KMS-11 (cell line): ENCODE measurements around the gene IL4.

Experiments
- H2AFZ ChIP-seq: fragments of 200-600 bp; sonication (generic); 2 replicates; pipeline ENCODE4 v1.6.1; 2016; ENCODE audit warnings: antibody characterized with exemption, mixed run types, low read depth
- H3K27ac ChIP-seq: fragments of 200-600 bp; sonication (generic); 2 replicates; pipeline ENCODE4 v1.6.1; 2016; ENCODE audit warnings: mild to moderate bottlenecking, mixed run types
- H3K27me3 ChIP-seq: fragments of 200-600 bp; sonication (generic); 2 replicates; pipeline ENCODE4 v1.6.1; 2017; ENCODE audit warnings: mild to moderate bottlenecking, low read depth, mixed run types, moderate library complexity; ENCODE audit not compliant: insufficient read depth
- H3K36me3 ChIP-seq: fragments of 200-600 bp; sonication (generic); 2 replicates; pipeline ENCODE4 v1.6.1; 2017; ENCODE audit warnings: mild to moderate bottlenecking, mixed run types; ENCODE audit not compliant: insufficient read depth
- H3K4me1 ChIP-seq: fragments of 200-600 bp; sonication (generic); 2 replicates; pipeline ENCODE4 v1.6.1; 2016; ENCODE audit warnings: mild to moderate bottlenecking, low read depth, mixed run types; ENCODE audit not compliant: poor library complexity, severe bottlenecking
- H3K4me2 ChIP-seq: fragments of 200-600 bp; sonication (generic); 2 replicates; pipeline ENCODE4 v1.7.0; 2016; ENCODE audit warnings: mild to moderate bottlenecking, mixed run types
- H3K4me3 ChIP-seq: fragments of 200-600 bp; sonication (generic); IDR thresholded peaks from 2 replicates; pipeline ENCODE4 v1.6.1; 2017; ENCODE audit warnings: low read depth, low read length, mixed read lengths; ENCODE audit not compliant: insufficient read depth
- H3K79me2 ChIP-seq: fragments of 200-600 bp; sonication (generic); 2 replicates; pipeline ENCODE4 v1.6.1; 2016; ENCODE audit warnings: low read depth, mixed run types; ENCODE audit not compliant: insufficient read depth
- H3K9ac ChIP-seq: fragments of 200-600 bp; sonication (generic); 2 replicates; pipeline ENCODE4 v1.6.1; 2016; ENCODE audit warnings: mild to moderate bottlenecking, mixed run types
- H4K20me1 ChIP-seq: fragments of 200-600 bp; sonication (generic); 2 replicates; pipeline ENCODE4 v1.6.1; 2016; ENCODE audit warnings: mild to moderate bottlenecking, mixed run types; ENCODE audit not compliant: insufficient read depth
- TF ChIP-seq, protein P1 (sequence below): fragments of 200-600 bp; sonication (generic); conservative IDR thresholded peaks from 2 replicates; pipeline ENCODE4 v1.6.1; 2017; ENCODE audit warnings: low read depth, mild to moderate bottlenecking, antibody characterized with exemption, low read length, moderate library complexity, mixed read lengths

The IL4 gene

DNA sequence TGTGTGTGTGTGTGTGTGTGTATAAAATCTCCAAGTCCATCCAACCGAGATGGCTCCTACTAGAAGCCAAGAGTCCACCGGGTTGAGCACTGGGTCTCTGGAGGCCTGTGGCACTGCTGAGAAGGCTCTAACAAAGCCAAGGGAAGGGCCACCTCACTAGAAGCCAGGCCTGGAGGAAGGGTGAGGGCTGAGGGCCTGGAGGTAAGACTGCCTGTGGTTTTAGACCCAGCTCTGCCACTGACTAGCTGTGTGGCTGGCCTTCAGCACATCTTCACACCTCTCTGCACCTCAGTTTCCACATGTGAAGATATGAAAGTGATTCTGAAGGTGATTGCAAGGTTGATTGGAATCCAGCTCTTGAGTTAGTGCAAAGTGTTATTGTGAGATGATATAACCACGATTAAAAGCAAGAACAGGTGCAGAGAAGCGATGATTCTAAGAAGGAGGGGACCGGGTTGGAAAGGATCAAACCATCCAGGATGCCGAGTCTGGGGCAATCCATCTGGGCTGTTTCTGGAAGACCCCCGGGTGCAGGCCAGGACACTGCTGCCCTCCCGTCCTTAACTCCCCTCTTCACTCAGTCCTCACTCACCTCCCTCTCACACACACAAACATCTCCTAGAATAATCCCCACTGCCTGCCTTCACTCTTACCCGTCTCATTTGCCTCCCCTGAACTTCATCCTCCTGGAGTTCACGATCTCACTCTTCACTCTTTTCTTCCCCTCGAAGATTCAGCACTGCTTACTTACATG is 2.3 kb downstream of the IL4 start:
- H3K79me2 ChIP-seq = no peaks in the 10 kb centered on the region
- H3K4me3 ChIP-seq = no peak overlapping the region
- H3K9ac ChIP-seq = no peak overlapping the region
- TF ChIP-seq, protein P1, sequence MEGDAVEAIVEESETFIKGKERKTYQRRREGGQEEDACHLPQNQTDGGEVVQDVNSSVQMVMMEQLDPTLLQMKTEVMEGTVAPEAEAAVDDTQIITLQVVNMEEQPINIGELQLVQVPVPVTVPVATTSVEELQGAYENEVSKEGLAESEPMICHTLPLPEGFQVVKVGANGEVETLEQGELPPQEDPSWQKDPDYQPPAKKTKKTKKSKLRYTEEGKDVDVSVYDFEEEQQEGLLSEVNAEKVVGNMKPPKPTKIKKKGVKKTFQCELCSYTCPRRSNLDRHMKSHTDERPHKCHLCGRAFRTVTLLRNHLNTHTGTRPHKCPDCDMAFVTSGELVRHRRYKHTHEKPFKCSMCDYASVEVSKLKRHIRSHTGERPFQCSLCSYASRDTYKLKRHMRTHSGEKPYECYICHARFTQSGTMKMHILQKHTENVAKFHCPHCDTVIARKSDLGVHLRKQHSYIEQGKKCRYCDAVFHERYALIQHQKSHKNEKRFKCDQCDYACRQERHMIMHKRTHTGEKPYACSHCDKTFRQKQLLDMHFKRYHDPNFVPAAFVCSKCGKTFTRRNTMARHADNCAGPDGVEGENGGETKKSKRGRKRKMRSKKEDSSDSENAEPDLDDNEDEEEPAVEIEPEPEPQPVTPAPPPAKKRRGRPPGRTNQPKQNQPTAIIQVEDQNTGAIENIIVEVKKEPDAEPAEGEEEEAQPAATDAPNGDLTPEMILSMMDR = no peak
- no peak overlapping the region for H2AFZ ChIP-seq
- no peaks in the 10 kb centered on the region for H3K4me1 ChIP-seq
- H3K27ac ChIP-seq = no peak overlapping the region
- no peaks in the 10 kb centered on the region for H3K36me3 ChIP-seq
- H3K27me3 ChIP-seq = no peaks in the 10 kb centered on the region
- H4K20me1 ChIP-seq = no peaks in the 10 kb centered on the region
- H3K4me2 ChIP-seq = no peak overlapping the region

DNA sequence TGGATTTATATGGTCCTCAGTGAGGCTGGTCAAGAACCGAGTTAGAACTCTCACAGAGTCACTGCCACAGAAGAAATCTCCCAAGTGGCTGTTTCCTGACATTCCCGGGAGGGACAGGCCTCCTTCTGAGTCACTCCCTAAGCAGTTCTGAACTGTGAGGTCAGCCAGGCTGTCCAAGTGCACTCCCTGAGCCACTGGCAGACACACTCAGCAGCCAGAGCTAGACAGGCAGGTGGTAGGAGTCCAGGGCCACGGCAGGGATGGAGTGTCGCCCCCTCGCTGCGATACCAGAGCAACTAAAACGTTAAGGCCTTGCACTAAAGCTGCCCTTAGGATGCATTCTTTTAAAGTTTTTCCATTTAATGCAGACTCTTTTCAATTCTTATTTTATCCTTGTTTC is 3.4 kb downstream of the IL4 start:
- Histone ChIP-seq H3K27ac (no peak overlapping the region), H3K4me3 (no peak overlapping the region), H3K27me3 (no peaks in the 10 kb centered on the region), H3K79me2 (no peaks in the 10 kb centered on the region), H3K36me3 (no peaks in the 10 kb centered on the region), H2AFZ (no peak overlapping the region), H3K4me1 (no peaks in the 10 kb centered on the region), H3K4me2 (no peak overlapping the region), H4K20me1 (no peaks in the 10 kb centered on the region), H3K9ac (no peak overlapping the region)
- TF ChIP-seq, protein P1 = no peak

DNA sequence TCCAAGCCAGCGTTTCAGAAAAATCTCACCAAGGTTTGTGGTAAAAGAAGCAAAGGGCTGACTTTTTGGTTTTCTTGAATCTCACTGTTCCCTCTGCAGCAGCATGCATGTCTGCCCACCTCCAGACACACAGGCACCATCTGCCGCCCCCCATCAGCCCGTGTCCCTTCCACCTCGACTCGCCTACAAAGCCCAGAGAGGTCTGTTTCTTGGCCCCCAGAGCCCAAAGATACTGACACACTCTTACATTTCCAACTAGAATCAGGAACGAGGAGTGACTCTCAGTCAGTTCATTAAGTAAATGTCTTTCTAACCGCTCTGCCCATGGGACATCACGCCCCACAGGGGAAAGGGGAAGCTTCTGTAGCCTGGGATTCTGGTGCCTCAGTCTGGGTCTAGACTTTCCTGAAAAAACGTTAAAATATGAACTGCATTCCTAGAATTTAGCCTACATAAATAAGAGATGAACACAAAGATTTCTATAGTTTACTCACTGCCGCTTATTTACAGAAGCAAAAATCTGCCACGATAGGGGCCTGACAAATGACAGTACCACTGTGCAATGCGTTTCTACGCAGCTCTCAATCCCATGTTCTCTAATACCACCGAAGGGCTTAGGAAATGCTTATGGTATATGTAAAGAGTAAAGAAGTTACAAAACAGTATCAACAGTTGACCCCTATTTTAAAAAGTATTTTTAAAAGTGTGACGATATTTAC is 4.1 kb downstream of the IL4 start:
- no peak overlapping the region for H3K27ac ChIP-seq
- no peaks in the 10 kb centered on the region for H3K4me1 ChIP-seq
- no peaks in the 10 kb centered on the region for H3K36me3 ChIP-seq
- H3K79me2 ChIP-seq = no peaks in the 10 kb centered on the region
- no peaks in the 10 kb centered on the region for H3K27me3 ChIP-seq
- H3K4me2 ChIP-seq = no peak overlapping the region
- no peaks in the 10 kb centered on the region for H4K20me1 ChIP-seq
- no peak overlapping the region for H3K9ac ChIP-seq
- H3K4me3 ChIP-seq = no peak overlapping the region
- TF ChIP-seq, protein P1 = no peak
- no peak overlapping the region for H2AFZ ChIP-seq

DNA sequence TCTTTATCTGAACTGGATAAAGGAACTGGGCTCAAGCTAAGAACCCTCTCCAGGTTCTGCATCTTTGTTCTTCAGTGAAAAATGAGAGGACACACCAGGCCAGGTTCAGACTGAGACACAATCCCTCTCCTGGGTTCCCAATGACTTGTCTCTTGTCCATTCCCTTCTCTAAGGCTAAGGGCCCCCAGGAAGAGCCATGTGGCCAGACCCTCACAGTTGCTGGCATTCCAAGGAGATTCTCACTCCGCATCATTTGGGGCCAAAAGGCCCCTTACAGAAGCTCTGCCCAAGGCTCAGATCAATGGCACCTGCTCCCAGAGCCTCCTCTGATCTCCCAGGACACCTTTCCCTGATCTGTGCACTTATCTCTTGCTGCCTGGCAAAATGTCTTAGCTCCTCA is 4.9 kb downstream of the IL4 start:
- Histone ChIP-seq H3K4me2 (no peak overlapping the region), H3K27me3 (no peaks in the 10 kb centered on the region), H4K20me1 (no peaks in the 10 kb centered on the region), H2AFZ (no peak overlapping the region), H3K4me1 (no peaks in the 10 kb centered on the region), H3K36me3 (no peaks in the 10 kb centered on the region), H3K79me2 (no peaks in the 10 kb centered on the region), H3K9ac (no peak overlapping the region), H3K4me3 (no peak overlapping the region), H3K27ac (no peak overlapping the region)
- TF ChIP-seq, protein P1 = no peak
